Loucy (cell line): ENCODE results near the gene PACSIN1.
"Not testable (repeated sequence)": the region's sequence is repeated elsewhere in the genome, so short reads cannot be mapped to it uniquely, and the experiment has no call there.

ENCODE experiments used
- H2AFZ ChIP-seq: fragments of 200-600 bp; sonication (generic); 2 replicates; pipeline ENCODE4 v1.6.0; 2016; ENCODE audit warnings: antibody characterized with exemption, mild to moderate bottlenecking, low read length, moderate library complexity
- H3F3A ChIP-seq: fragments of 200-600 bp; 2 replicates; pipeline ENCODE4 v1.6.0; 2016; ENCODE audit warnings: antibody characterized with exemption, low read depth, mild to moderate bottlenecking
- H3K27me3 ChIP-seq: fragments of 200-600 bp; sonication (generic); 2 replicates; pipeline ENCODE4 v1.6.1; 2014; ENCODE audit warnings: low read length, mild to moderate bottlenecking; ENCODE audit not compliant: insufficient read depth, poor library complexity, severe bottlenecking
- H3K36me3 ChIP-seq: fragments of 200-600 bp; sonication (generic); 2 replicates; pipeline ENCODE4 v1.6.1; 2016; ENCODE audit warnings: low read length; ENCODE audit not compliant: insufficient read depth
- H3K4me1 ChIP-seq: fragments of 200-600 bp; sonication (generic); 2 replicates; pipeline ENCODE4 v1.5.1; 2014; ENCODE audit warnings: low read length, mild to moderate bottlenecking; ENCODE audit not compliant: insufficient read depth, poor library complexity, severe bottlenecking
- H3K4me2 ChIP-seq: fragments of 200-600 bp; sonication (generic); 2 replicates; pipeline ENCODE4 v1.6.0; 2014; ENCODE audit warnings: antibody characterized with exemption, low read length, low read depth, mild to moderate bottlenecking; ENCODE audit not compliant: poor library complexity, severe bottlenecking
- H3K4me3 ChIP-seq: fragments of 200-600 bp; sonication (generic); 2 replicates; pipeline ENCODE4 v1.5.1; 2014; ENCODE audit warnings: low read length, mild to moderate bottlenecking, mixed read lengths; ENCODE audit not compliant: poor library complexity, severe bottlenecking
- H3K79me2 ChIP-seq: fragments of 200-600 bp; sonication (generic); 2 replicates; pipeline ENCODE4 v1.6.1; 2014; ENCODE audit warnings: low read length; ENCODE audit not compliant: insufficient read depth
- H3K9ac ChIP-seq: fragments of 200-600 bp; sonication (generic); 2 replicates; pipeline ENCODE4 v1.6.0; 2014; ENCODE audit warnings: mild to moderate bottlenecking, low read depth, low read length, moderate library complexity; ENCODE audit not compliant: poor library complexity, severe bottlenecking
- H3K9me2 ChIP-seq: fragments of 200-600 bp; sonication (generic); replicated peaks from 2 replicates; pipeline ENCODE4 v1.6.1; 2016; ENCODE audit warnings: low read depth, low read length, mixed read lengths
- H3K9me3 ChIP-seq: fragments of 200-600 bp; sonication (generic); 2 replicates; pipeline ENCODE4 v1.6.1; 2014; ENCODE audit warnings: mild to moderate bottlenecking, antibody characterized with exemption, low read length, low read depth; ENCODE audit not compliant: insufficient read depth
- H4K20me1 ChIP-seq: fragments of 200-600 bp; sonication (generic); 2 replicates; pipeline ENCODE4 v1.6.0; 2014; ENCODE audit warnings: antibody characterized with exemption, low read length, mild to moderate bottlenecking; ENCODE audit not compliant: insufficient read depth, poor library complexity, severe bottlenecking
- CTCF ChIP-seq: fragments of 200-600 bp; sonication (generic); conservative IDR thresholded peaks from 2 replicates; pipeline ENCODE4 v1.5.1; 2014; ENCODE audit warnings: mild to moderate bottlenecking, antibody characterized with exemption, low read length
- EZH2phosphoT487 ChIP-seq: fragments of 200-600 bp; IDR thresholded peaks from 2 replicates; pipeline ENCODE4 v1.6.1; 2018; ENCODE audit warnings: antibody characterized with exemption, mild to moderate bottlenecking, moderate library complexity, borderline replicate concordance

PACSIN1 gene

GRCh38 chr6:34476447-34476846, 10.6 kb downstream of the PACSIN1 start:
- Histone ChIP-seq H3K9me2 (no peaks in the 10 kb centered on the region), H3K79me2 (no peaks in the 10 kb centered on the region), H4K20me1 (no peaks in the 10 kb centered on the region), H3F3A (no peaks in the 10 kb centered on the region), H2AFZ (no peak overlapping the region), H3K9me3 (no peaks in the 10 kb centered on the region), H3K27me3 (no peaks in the 10 kb centered on the region), H3K36me3 (no peaks in the 10 kb centered on the region), H3K9ac (no peak overlapping the region), H3K4me3 (no peak overlapping the region), H3K4me2 (no peak overlapping the region), H3K4me1 (no peaks in the 10 kb centered on the region)
- TF ChIP-seq EZH2phosphoT487 (no peak), CTCF (no peak)

GRCh38 chr6:34476921-34477320, 11.0 kb downstream of the PACSIN1 start:
- H3F3A ChIP-seq: no peaks in the 10 kb centered on the region

GRCh38 chr6:34478796-34479195, 12.9 kb downstream of the PACSIN1 start:
- Histone ChIP-seq H3K4me1 (no peaks in the 10 kb centered on the region), H3K79me2 (no peaks in the 10 kb centered on the region), H4K20me1 (no peaks in the 10 kb centered on the region), H3K9me3 (no peaks in the 10 kb centered on the region), H3K27me3 (no peaks in the 10 kb centered on the region), H3K36me3 (no peaks in the 10 kb centered on the region), H3K4me3 (no peak overlapping the region), H3K4me2 (no peak overlapping the region), H3K9me2 (no peaks in the 10 kb centered on the region), H3F3A (no peaks in the 10 kb centered on the region), H2AFZ (no peak overlapping the region), H3K9ac (no peak overlapping the region)
- TF ChIP-seq EZH2phosphoT487: no peak
- TF ChIP-seq CTCF: no peak

More at GRCh38 chr6:34476921-34477320, 11.0 kb downstream of the PACSIN1 start:
- no peaks in the 10 kb centered on the region for H3K36me3 ChIP-seq
- no peaks in the 10 kb centered on the region for H3K27me3 ChIP-seq
- H3K9ac ChIP-seq: no peak overlapping the region
- H3K9me3 ChIP-seq: no peaks in the 10 kb centered on the region
- no peak overlapping the region for H3K4me3 ChIP-seq
- H3K9me2 ChIP-seq: no peaks in the 10 kb centered on the region
- no peak overlapping the region for H2AFZ ChIP-seq
- no peaks in the 10 kb centered on the region for H3K4me1 ChIP-seq
- H3K4me2 ChIP-seq: no peak overlapping the region
- H3K79me2 ChIP-seq: no peaks in the 10 kb centered on the region
- TF ChIP-seq CTCF: no peak
- TF ChIP-seq EZH2phosphoT487: no peak
- H4K20me1 ChIP-seq: no peaks in the 10 kb centered on the region

GRCh38 chr6:34483781-34484180, 17.9 kb downstream of the PACSIN1 start:
- not testable (repeated sequence) for H2AFZ ChIP-seq, H3K36me3 ChIP-seq, H3K9me2 ChIP-seq, H3K9me3 ChIP-seq, H3F3A ChIP-seq, H3K27me3 ChIP-seq, H3K79me2 ChIP-seq, H3K9ac ChIP-seq, H3K4me3 ChIP-seq, H3K4me2 ChIP-seq, H4K20me1 ChIP-seq
- peaks cover 11% of the 10 kb centered on the region for H3K4me1 ChIP-seq
